Peyer's patch (tissue), 4 donors: Measurements from ENCODE around the gene TSPAN32. TPM values are rescaled to one million over a fixed set of nuclear protein-coding genes. Genes with fewer than 3 reads are reported as not detected.
A peak's percentile ranks its signal among the peaks of the same experiment; 100 is the strongest.

Experiments
- DNase-seq, 3 donors: peaks; one replicate each; pipeline ENCODE4 v3.0.0-alpha.2; 2017 to 2019
- H3K27ac ChIP-seq, 4 donors: fragments of 200-600 bp; sonication (generic); one replicate each; pipeline ENCODE4 v1.5.1; 2016 to 2019
- H3K27me3 ChIP-seq, 2 donors: fragments of 200-600 bp; sonication (generic); one replicate each; pipeline ENCODE4 v1.5.1; 2019
- H3K36me3 ChIP-seq, 3 donors: fragments of 200-600 bp; sonication (generic); one replicate each; pipeline ENCODE4 v1.5.1; 2016 to 2019
- H3K4me1 ChIP-seq, 4 donors: fragments of 200-600 bp; sonication (generic); one replicate each; pipeline ENCODE4 v1.5.1; 2016 to 2019
- H3K4me3 ChIP-seq, 4 donors: fragments of 200-600 bp; sonication (generic); 1 replicate in 3 of 4; 2 replicates in 1 of 4; pipeline ENCODE4 v1.5.1; 2016 to 2019; ENCODE audit warnings: mild to moderate bottlenecking in 1 of 4
- H3K9me3 ChIP-seq, 4 donors: fragments of 200-600 bp; sonication (generic); one replicate each; pipeline ENCODE4 v1.5.1; 2016 to 2019; ENCODE audit warnings: mild to moderate bottlenecking in 1 of 4
- CTCF ChIP-seq, 6 experiments: fragments of 450-650 bp in 4 of 6; fragments of 200-600 bp in 2 of 6; sonication (generic) in 1 of 6; IDR thresholded peaks; one replicate each; pipeline ENCODE4 v1.5.1; 2017 to 2019; ENCODE audit warnings: antibody characterized with exemption in 6 of 6, mild to moderate bottlenecking in 3 of 6, moderate library complexity in 1 of 6
- POLR2A ChIP-seq, 2 donors: fragments of 450-650 bp; IDR thresholded peaks; one replicate each; pipeline ENCODE4 v1.5.1; 2017; ENCODE audit warnings: antibody characterized with exemption in 2 of 2, mild to moderate bottlenecking in 2 of 2, moderate library complexity in 2 of 2
- total RNA-seq, 4 donors: library from RNA; depleted of rRNA; stranded (reverse); fragments of >200 nt; gene quantifications; one replicate each; pipeline ENCODE4 v1.1.0, GENCODE V29; 2016

Gene TSPAN32
- total RNA-seq, 4 donors from 2014 or later, result 1.6 to 1.7 TPM; not detected in 2

GRCh38 chr11:2309251-2310072 is 7.6 kb downstream of the TSPAN32 start:
- Histone ChIP-seq H3K4me1 (peaks cover 0 to 29% (median 12%) of the 10 kb centered on the region in 4 donors), H3K9me3 (no peaks in the 10 kb centered on the region), H3K36me3 (no peaks in the 10 kb centered on the region), H3K27ac (no peak overlapping the region), H3K27me3 (no peaks in the 10 kb centered on the region), H3K4me3 (no peak overlapping the region)
- TF ChIP-seq POLR2A (IDR thresholded peaks at IDR 0.05) (no peak), CTCF (IDR thresholded peaks at IDR 0.05) (no peak)
- DNase-seq, result peak in 2 of 3 donors; percentile 38 to 41

- peak in 2 of 3 donors; percentile 34 to 38 for DNase-seq
- Histone ChIP-seq H3K4me3 (no peak overlapping the region), H3K27me3 (no peaks in the 10 kb centered on the region), H3K9me3 (no peaks in the 10 kb centered on the region), H3K36me3 (no peaks in the 10 kb centered on the region), H3K27ac (no peak overlapping the region), H3K4me1 (peaks cover 0 to 29% (median 10%) of the 10 kb centered on the region in 4 donors)
- no peak for TF ChIP-seq CTCF (IDR thresholded peaks at IDR 0.05)
- no peak for TF ChIP-seq POLR2A (IDR thresholded peaks at IDR 0.05)
Measured at GRCh38 chr11:2310073-2310785, 8.4 kb downstream of the TSPAN32 start.

- no peaks in the 10 kb centered on the region for H3K9me3 ChIP-seq
- TF ChIP-seq POLR2A (IDR thresholded peaks at IDR 0.05) (no peak), CTCF (IDR thresholded peaks at IDR 0.05) (no peak)
- no peaks in the 10 kb centered on the region for H3K27me3 ChIP-seq
- H3K4me1 ChIP-seq, result peaks cover 0 to 23% (median 5%) of the 10 kb centered on the region in 4 donors
- H3K27ac ChIP-seq, result no peak overlapping the region
- H3K36me3 ChIP-seq, result no peaks in the 10 kb centered on the region
- no peak overlapping the region for H3K4me3 ChIP-seq
- peak in 2 of 3 donors; percentile 32 to 37 for DNase-seq
Measured at GRCh38 chr11:2310786-2311352, 9.1 kb downstream of the TSPAN32 start.

- Histone ChIP-seq H3K4me1 (peaks cover 0 to 18% (median 2%) of the 10 kb centered on the region in 4 donors), H3K36me3 (no peaks in the 10 kb centered on the region), H3K27ac (no peak overlapping the region), H3K27me3 (no peaks in the 10 kb centered on the region), H3K9me3 (no peaks in the 10 kb centered on the region), H3K4me3 (no peak overlapping the region)
- peak in 2 of 3 donors; percentile 34 to 35 for DNase-seq
- TF ChIP-seq CTCF (IDR thresholded peaks at IDR 0.05) (no peak), POLR2A (IDR thresholded peaks at IDR 0.05) (no peak)
Measured at GRCh38 chr11:2311353-2312133, 9.7 kb downstream of the TSPAN32 start.
